Memory B cell (primary cell): ENCODE data around the gene SHC4.
"Not testable (repeated sequence)": the region's sequence is repeated elsewhere in the genome, so short reads cannot be mapped to it uniquely, and the experiment has no call there.

Experiments used
- ATAC-seq: fragments of 150-1000 bp; cut with Tn5 transposase; 2 replicates; pipeline ENCODE4 v1.10.0; 2021; ENCODE audit warnings: low read depth, mild to moderate bottlenecking, moderate library complexity
- DNase-seq, 2 donors: peaks; one replicate each; pipeline ENCODE4 v3.0.0; 2022; ENCODE audit warnings: low spot score in 2 of 2
- H3K27ac Mint-ChIP-seq: one replicate; pipeline ENCODE4 v1.8.0; 2022; ENCODE audit warnings: mild to moderate bottlenecking, moderate library complexity, mixed read lengths
- H3K27me3 Mint-ChIP-seq: one replicate; pipeline ENCODE4 v1.8.0; 2022; ENCODE audit warnings: mixed read lengths
- H3K36me3 Mint-ChIP-seq: one replicate; pipeline ENCODE4 v1.8.0; 2022; ENCODE audit warnings: mild to moderate bottlenecking, mixed read lengths
- H3K4me1 Mint-ChIP-seq: one replicate; pipeline ENCODE4 v1.8.0; 2022; ENCODE audit warnings: mixed read lengths
- H3K4me3 Mint-ChIP-seq: one replicate; pipeline ENCODE4 v1.8.0; 2022; ENCODE audit warnings: mild to moderate bottlenecking, moderate library complexity, mixed read lengths
- H3K9me3 Mint-ChIP-seq: one replicate; pipeline ENCODE4 v1.8.0; 2022; ENCODE audit warnings: mixed read lengths

SHC4 gene

GRCh38 chr15:48872632-48873031, 91.1 kb downstream of the SHC4 start:
- H3K36me3 Mint-ChIP-seq = no peaks in the 10 kb centered on the region
- no peaks in the 10 kb centered on the region for H3K9me3 Mint-ChIP-seq
- no peak overlapping the region for H3K27ac Mint-ChIP-seq
- ATAC-seq (no peak), DNase-seq (no peak)
- no peaks in the 10 kb centered on the region for H3K27me3 Mint-ChIP-seq
- no peak overlapping the region for H3K4me3 Mint-ChIP-seq
- H3K4me1 Mint-ChIP-seq = peaks cover 2% of the 10 kb centered on the region

- Mint-ChIP-seq H3K36me3 (no peaks in the 10 kb centered on the region), H3K27ac (no peak overlapping the region), H3K4me1 (no peaks in the 10 kb centered on the region), H3K4me3 (no peak overlapping the region), H3K9me3 (no peaks in the 10 kb centered on the region), H3K27me3 (peaks cover 5% of the 10 kb centered on the region)
- ATAC-seq (no peak), DNase-seq (no peak)
These were observed 92.2 kb downstream of the SHC4 start for GRCh38 chr15:48871542-48871941.

DNA sequence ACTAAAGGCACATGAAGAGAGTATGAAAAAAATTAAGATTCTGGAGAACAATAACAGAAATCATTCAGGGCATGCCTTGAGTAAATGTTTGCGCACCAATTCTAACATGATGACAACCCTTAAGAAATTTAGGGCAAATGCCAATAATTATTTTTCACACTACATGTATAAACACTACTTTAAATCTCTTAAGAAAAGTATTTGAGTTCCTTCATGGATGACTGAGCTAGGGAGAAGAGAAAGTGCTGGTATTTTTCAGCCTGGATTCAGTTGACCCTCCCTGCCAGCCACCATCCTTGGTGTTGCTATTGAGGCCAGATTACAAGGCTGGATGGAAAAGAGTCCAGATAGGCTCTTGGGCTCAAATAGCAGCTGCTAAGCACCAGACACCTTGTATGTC, 93.8 kb downstream of the SHC4 start:
- ATAC-seq (no peak), DNase-seq (no peak)
- no peaks in the 10 kb centered on the region for H3K9me3 Mint-ChIP-seq
- H3K4me3 Mint-ChIP-seq = no peak overlapping the region
- no peaks in the 10 kb centered on the region for H3K36me3 Mint-ChIP-seq
- H3K27ac Mint-ChIP-seq = no peak overlapping the region
- H3K4me1 Mint-ChIP-seq = no peaks in the 10 kb centered on the region
- H3K27me3 Mint-ChIP-seq = peaks cover 9% of the 10 kb centered on the region

GRCh38 chr15:48868536-48868935, 95.2 kb downstream of the SHC4 start:
- Mint-ChIP-seq H3K9me3 (no peaks in the 10 kb centered on the region), H3K27me3 (peaks cover 9% of the 10 kb centered on the region), H3K4me1 (no peaks in the 10 kb centered on the region), H3K27ac (no peak overlapping the region), H3K4me3 (no peak overlapping the region), H3K36me3 (no peaks in the 10 kb centered on the region)
- DNase-seq = no peak
- ATAC-seq = no peak

GRCh38 chr15:48868023-48868422, 95.7 kb downstream of the SHC4 start:
- no peak overlapping the region for H3K4me3 Mint-ChIP-seq
- H3K27me3 Mint-ChIP-seq = peaks cover 9% of the 10 kb centered on the region
- H3K4me1 Mint-ChIP-seq = no peaks in the 10 kb centered on the region
- no peak for ATAC-seq
- no peak overlapping the region for H3K27ac Mint-ChIP-seq
- no peaks in the 10 kb centered on the region for H3K9me3 Mint-ChIP-seq
- H3K36me3 Mint-ChIP-seq = no peaks in the 10 kb centered on the region
- no peak for DNase-seq

GRCh38 chr15:48866141-48866563, 97.6 kb downstream of the SHC4 start:
- peaks cover 9% of the 10 kb centered on the region for H3K27me3 Mint-ChIP-seq
- no peaks in the 10 kb centered on the region for H3K36me3 Mint-ChIP-seq
- ATAC-seq (no peak), DNase-seq (no peak)
- no peaks in the 10 kb centered on the region for H3K9me3 Mint-ChIP-seq
- H3K4me1 Mint-ChIP-seq = no peaks in the 10 kb centered on the region
- no peak overlapping the region for H3K4me3 Mint-ChIP-seq
- H3K27ac Mint-ChIP-seq = no peak overlapping the region

DNA sequence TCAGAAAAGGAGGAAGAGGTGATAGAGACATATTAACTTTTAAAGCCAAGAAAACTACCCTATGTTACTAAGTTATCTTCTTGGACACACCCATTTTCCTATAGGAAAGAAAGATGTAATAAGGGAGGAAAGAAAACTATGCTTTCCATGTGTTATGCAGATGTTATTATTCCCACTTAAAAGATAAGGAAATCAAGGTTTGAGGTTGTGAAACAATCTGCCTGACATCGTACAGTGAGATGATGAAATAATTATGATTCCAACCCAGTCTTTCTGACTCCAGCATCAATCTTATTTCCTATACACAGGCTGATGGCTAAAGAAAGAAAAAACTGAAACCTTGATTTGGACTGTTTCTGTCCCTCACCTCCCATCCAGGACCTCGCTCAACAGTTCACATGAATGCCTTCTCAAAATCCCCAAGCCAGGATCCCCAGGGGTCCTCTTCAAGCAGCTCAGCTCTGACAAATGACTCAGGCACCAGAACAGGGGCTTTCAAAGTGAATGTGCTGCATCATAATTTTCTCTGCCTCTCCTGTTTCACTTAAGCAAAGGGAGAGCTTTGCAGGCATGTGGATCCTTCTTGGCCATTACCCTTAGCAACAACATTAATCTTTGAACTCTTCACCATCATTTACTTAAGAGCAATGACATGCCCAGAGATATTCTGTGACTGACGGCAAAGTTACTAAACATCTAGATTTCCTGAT, 98.2 kb downstream of the SHC4 start:
- no peak for ATAC-seq
- Mint-ChIP-seq H3K4me3 (no peak overlapping the region), H3K36me3 (no peaks in the 10 kb centered on the region), H3K27me3 (peaks cover 9% of the 10 kb centered on the region), H3K9me3 (no peaks in the 10 kb centered on the region), H3K27ac (no peak overlapping the region), H3K4me1 (no peaks in the 10 kb centered on the region)
- no peak for DNase-seq

GRCh38 chr15:48862705-48863104, 101.0 kb downstream of the SHC4 start:
- Mint-ChIP-seq H3K27ac (no peak overlapping the region), H3K27me3 (peaks cover 9% of the 10 kb centered on the region), H3K36me3 (no peaks in the 10 kb centered on the region), H3K4me1 (no peaks in the 10 kb centered on the region), H3K4me3 (no peak overlapping the region), H3K9me3 (no peaks in the 10 kb centered on the region)
- no peak for ATAC-seq
- no peak for DNase-seq

- Mint-ChIP-seq H3K36me3 (no peaks in the 10 kb centered on the region), H3K4me3 (no peak overlapping the region), H3K9me3 (no peaks in the 10 kb centered on the region), H3K27ac (no peak overlapping the region), H3K27me3 (peaks cover 7% of the 10 kb centered on the region), H3K4me1 (no peaks in the 10 kb centered on the region)
- DNase-seq (peak; percentile 24 to 60), ATAC-seq (peak; percentile 63)
These were observed 101.8 kb downstream of the SHC4 start for GRCh38 chr15:48861813-48862431.

DNA sequence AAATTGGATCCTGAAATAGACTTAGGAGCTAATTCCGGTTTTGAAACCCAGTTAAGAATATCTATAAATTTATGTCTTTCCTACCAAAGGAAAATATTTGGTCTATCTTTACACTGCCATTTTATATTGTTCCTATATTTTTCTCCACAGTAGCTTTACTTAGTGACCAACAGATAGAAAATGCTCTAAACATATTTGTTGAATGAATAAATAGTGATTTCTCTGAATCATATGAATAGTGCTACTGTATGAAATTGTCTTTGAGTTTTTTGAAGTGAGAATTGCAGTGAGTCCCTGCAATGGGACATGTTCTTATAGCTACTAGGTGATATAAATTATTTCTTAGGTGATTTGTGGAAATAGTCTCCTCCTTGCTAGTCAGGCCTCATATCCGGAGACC, 104.3 kb downstream of the SHC4 start:
- no peak overlapping the region for H3K27ac Mint-ChIP-seq
- ATAC-seq (no peak), DNase-seq (no peak)
- H3K4me3 Mint-ChIP-seq = no peak overlapping the region
- H3K36me3 Mint-ChIP-seq = no peaks in the 10 kb centered on the region
- no peaks in the 10 kb centered on the region for H3K4me1 Mint-ChIP-seq
- H3K27me3 Mint-ChIP-seq = no peaks in the 10 kb centered on the region
- H3K9me3 Mint-ChIP-seq = no peaks in the 10 kb centered on the region

DNA sequence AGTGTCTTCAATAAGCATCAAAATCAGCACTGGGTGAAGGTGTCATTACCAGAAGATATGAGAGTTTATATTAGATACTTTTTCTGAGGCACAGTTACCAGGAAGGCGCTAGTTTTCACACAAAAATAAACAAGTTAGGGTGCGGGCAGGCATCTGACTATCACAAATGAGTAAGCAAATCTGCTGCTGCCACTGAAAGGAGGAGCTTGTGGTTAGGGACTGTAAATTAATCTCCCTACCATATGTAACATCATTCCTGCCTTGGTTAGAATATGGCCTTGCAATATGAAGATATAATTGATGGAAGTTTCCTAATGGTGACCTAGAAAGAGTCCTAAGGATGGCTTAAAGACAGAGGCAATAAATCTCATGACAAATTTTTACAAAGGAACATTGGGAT, 105.3 kb downstream of the SHC4 start:
- H3K27ac Mint-ChIP-seq = no peak overlapping the region
- H3K36me3 Mint-ChIP-seq = no peaks in the 10 kb centered on the region
- peaks cover 1% of the 10 kb centered on the region for H3K9me3 Mint-ChIP-seq
- DNase-seq (no peak), ATAC-seq (no peak)
- no peaks in the 10 kb centered on the region for H3K4me1 Mint-ChIP-seq
- H3K4me3 Mint-ChIP-seq = no peak overlapping the region
- no peaks in the 10 kb centered on the region for H3K27me3 Mint-ChIP-seq

DNA sequence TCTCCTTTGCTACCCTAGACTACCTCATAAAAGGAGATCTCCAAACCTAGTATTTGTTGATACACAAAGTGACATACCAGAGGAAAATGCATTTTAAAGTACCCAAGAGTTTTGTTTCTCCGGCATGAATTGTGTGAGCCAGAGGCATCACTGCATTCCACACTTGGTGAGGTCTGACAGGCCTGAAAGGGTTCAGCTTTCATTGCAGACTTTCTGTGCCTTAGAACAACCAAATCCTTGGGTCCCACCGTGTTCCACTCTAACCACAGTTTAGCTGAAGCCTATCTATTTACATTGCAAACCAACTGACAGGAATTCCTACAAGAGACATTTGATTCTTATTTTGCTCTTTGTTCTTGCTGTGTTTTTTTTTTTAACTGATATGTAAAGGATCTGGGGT, 106.8 kb downstream of the SHC4 start:
- no peaks in the 10 kb centered on the region for H3K4me1 Mint-ChIP-seq
- ATAC-seq (no peak), DNase-seq (no peak)
- peaks cover 1% of the 10 kb centered on the region for H3K9me3 Mint-ChIP-seq
- peaks cover 1% of the 10 kb centered on the region for H3K27me3 Mint-ChIP-seq
- H3K4me3 Mint-ChIP-seq = no peak overlapping the region
- no peak overlapping the region for H3K27ac Mint-ChIP-seq
- no peaks in the 10 kb centered on the region for H3K36me3 Mint-ChIP-seq

GRCh38 chr15:48855501-48856440, 107.9 kb downstream of the SHC4 start:
- H3K4me3 Mint-ChIP-seq = no peak overlapping the region
- no peak for DNase-seq
- H3K36me3 Mint-ChIP-seq = no peaks in the 10 kb centered on the region
- H3K4me1 Mint-ChIP-seq = no peaks in the 10 kb centered on the region
- no peak for ATAC-seq
- peaks cover 1% of the 10 kb centered on the region for H3K9me3 Mint-ChIP-seq
- H3K27ac Mint-ChIP-seq = no peak overlapping the region
- H3K27me3 Mint-ChIP-seq = peaks cover 5% of the 10 kb centered on the region

DNA sequence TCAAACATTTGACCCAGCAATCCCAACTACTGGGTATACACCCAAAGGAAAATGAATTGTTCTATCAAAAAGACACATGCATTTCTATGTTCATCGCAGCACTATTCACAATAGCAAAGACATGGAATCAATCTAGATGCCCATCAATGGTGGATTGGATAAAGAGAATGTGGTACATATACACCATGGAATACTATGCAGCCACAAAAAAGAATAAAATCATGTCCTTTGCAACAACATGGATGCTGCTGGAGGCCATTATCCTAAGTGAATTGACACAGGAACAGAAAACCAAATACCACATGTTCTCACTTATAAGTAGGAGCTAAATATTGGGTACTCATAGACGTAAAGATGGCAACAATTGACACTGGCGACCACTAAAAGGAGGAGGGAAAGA, 109.3 kb downstream of the SHC4 start:
- H3K36me3 Mint-ChIP-seq, ATAC-seq, H3K9me3 Mint-ChIP-seq, DNase-seq, H3K4me1 Mint-ChIP-seq, H3K27ac Mint-ChIP-seq, H3K27me3 Mint-ChIP-seq, H3K4me3 Mint-ChIP-seq: not testable (repeated sequence)
